B cell (primary cell): ENCODE measurements around the gene MBNL2.

Experiments used
- CTCF ChIP-seq: fragments of 200-600 bp; IDR thresholded peaks from one replicate; pipeline ENCODE4 v1.8.0; 2022; ENCODE audit warnings: antibody characterized with exemption, mild to moderate bottlenecking
- EZH2 ChIP-seq: IDR thresholded peaks from 2 replicates; pipeline ENCODE4 v1.6.1; 2012; ENCODE audit warnings: borderline replicate concordance, low read depth, mild to moderate bottlenecking, moderate library complexity, low read length; ENCODE audit not compliant: insufficient read depth, poor library complexity, severe bottlenecking

- no peak for TF ChIP-seq EZH2
- TF ChIP-seq CTCF: no peak
Measured at GRCh38 chr13:97233499-97233898, 11.4 kb downstream of the MBNL2 start.
